ENCODE results near the gene C21orf58.

The C21orf58 gene

DNA sequence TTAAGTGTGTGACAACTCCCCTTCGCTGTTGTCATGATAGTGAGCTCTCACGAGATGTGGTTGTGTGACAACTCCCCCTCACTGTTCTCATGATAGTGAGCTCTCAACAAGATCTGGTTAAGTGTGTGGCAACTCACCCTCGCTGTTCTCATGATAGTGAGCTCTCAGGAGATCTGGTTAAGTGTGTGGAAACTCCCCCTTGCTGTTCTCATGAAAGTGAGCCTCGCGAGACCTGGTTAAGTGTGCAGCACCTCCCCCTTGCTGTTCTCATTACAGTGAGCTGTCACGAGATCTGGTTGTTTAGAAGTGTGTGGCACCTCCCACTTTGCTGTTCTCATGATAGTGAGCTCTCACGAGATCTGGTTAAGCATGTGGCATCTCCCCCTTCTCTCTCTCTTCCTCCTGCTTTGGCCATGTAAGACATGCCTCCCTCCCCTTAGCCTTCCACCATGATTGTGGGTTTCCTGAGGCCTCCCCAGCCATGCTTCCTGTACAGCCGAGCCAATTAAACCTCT lies 70.0 kb downstream of the C21orf58 start:
- DNase-seq, result no peak

GRCh38 chr21:46252840-46253239 lies 70.8 kb downstream of the C21orf58 start:
- no peak for DNase-seq

Data from NCI-H2081 treated with DMSO at 0.1 percent for 48 hours (cell line).